ENCODE measurements around the gene ANKRD6.

GRCh38 chr6:89400912-89401399 lies 32.0 kb upstream of the ANKRD6 start:
- TF ChIP-seq POLR2A (IDR thresholded peaks at IDR 0.05): no peak
- no peak for TF ChIP-seq CTCF (IDR thresholded peaks at IDR 0.05)
- no peak for TF ChIP-seq POLR2AphosphoS5 (IDR thresholded peaks at IDR 0.05)
- no peak for TF ChIP-seq EP300 (IDR thresholded peaks at IDR 0.05; ENCODE audit: low read depth)
